Bronchial epithelial cell (primary cell): Measurements from ENCODE around the gene GTF3C1. TPM values are rescaled to one million over a fixed set of nuclear protein-coding genes. Genes with fewer than 3 reads are reported as not detected.
A peak's percentile ranks its signal among the peaks of the same experiment; 100 is the strongest.

ENCODE experiments used
- DNase-seq: peaks from one replicate; pipeline ENCODE4 v3.0.0-alpha.2; 2010; ENCODE audit warnings: low read depth
- FAIRE-seq: peaks from 2 replicates; lab custom pipeline; 2011; peaks lifted over from hg19 to GRCh38; lab: Jason Lieb, UNC
- H3K27me3 ChIP-seq: 2 replicates; pipeline ENCODE4 v1.5.1; 2011; ENCODE audit warnings: low read length; ENCODE audit not compliant: control insufficient read depth, insufficient read depth
- H3K36me3 ChIP-seq: 2 replicates; pipeline ENCODE4 v1.5.1; 2011; ENCODE audit warnings: low read length; ENCODE audit not compliant: control insufficient read depth, insufficient read depth
- H3K4me3 ChIP-seq: 2 replicates; pipeline ENCODE4 v1.5.1; 2011; ENCODE audit warnings: mild to moderate bottlenecking, low read depth, low read length, control low read depth
- CTCF ChIP-seq: IDR thresholded peaks from 2 replicates; pipeline ENCODE4 v1.5.1; 2011; ENCODE audit warnings: mild to moderate bottlenecking, moderate library complexity, low read length, control low read depth, inconsistent platforms; ENCODE audit not compliant: insufficient read depth, severe bottlenecking
- total RNA-seq: library from RNA; depleted of rRNA; stranded (reverse); fragments of >200 nt; gene quantifications from 2 replicates; pipeline ENCODE4 v1.2.1, GENCODE V29; 2014

The GTF3C1 gene
- total RNA-seq, 1 donor from 2014 or later, result 40.8 TPM

- Histone ChIP-seq H3K4me3 (no peak overlapping the region), H3K36me3 (no peaks in the 10 kb centered on the region), H3K27me3 (no peaks in the 10 kb centered on the region)
- FAIRE-seq (no peak), DNase-seq (no peak)
- no peak for TF ChIP-seq CTCF
Measured at GRCh38 chr16:27441998-27442397, 107.7 kb downstream of the GTF3C1 start.

- FAIRE-seq (no peak), DNase-seq (no peak)
- no peak for TF ChIP-seq CTCF
- Histone ChIP-seq H3K4me3 (no peak overlapping the region), H3K36me3 (no peaks in the 10 kb centered on the region), H3K27me3 (no peaks in the 10 kb centered on the region)
Measured at GRCh38 chr16:27441276-27441675, 108.4 kb downstream of the GTF3C1 start.

- DNase-seq (no peak), FAIRE-seq (peak; percentile 82)
- Histone ChIP-seq H3K4me3 (no peak overlapping the region), H3K36me3 (no peaks in the 10 kb centered on the region), H3K27me3 (no peaks in the 10 kb centered on the region)
- TF ChIP-seq CTCF, result no peak
Measured at GRCh38 chr16:27439271-27440018, 110.3 kb downstream of the GTF3C1 start.

GRCh38 chr16:27437946-27438345 is 111.8 kb downstream of the GTF3C1 start:
- DNase-seq, result no peak
- FAIRE-seq, result no peak
- no peaks in the 10 kb centered on the region for H3K27me3 ChIP-seq
- no peak overlapping the region for H3K4me3 ChIP-seq
- no peaks in the 10 kb centered on the region for H3K36me3 ChIP-seq
- no peak for TF ChIP-seq CTCF

GRCh38 chr16:27436921-27437650 is 112.6 kb downstream of the GTF3C1 start:
- FAIRE-seq, result no peak
- no peak for DNase-seq
- Histone ChIP-seq H3K27me3 (no peaks in the 10 kb centered on the region), H3K36me3 (no peaks in the 10 kb centered on the region), H3K4me3 (no peak overlapping the region)
- TF ChIP-seq CTCF, result no peak
